HG03060 (cell line): ENCODE data around the gene COL4A5.

Experiments used
- ATAC-seq: cut with Tn5 transposase; IDR thresholded peaks from one replicate; pipeline ENCODE4 v1.9.1; 2021; ENCODE audit warnings: low read depth, moderate number of reproducible peaks; ENCODE audit not compliant: unreplicated experiment

Gene COL4A5

GRCh38 chrX:108614616-108615015 is 175.0 kb downstream of the COL4A5 start:
- no peak for ATAC-seq

- no peak for ATAC-seq
Observed at GRCh38 chrX:108640817-108641216, 201.2 kb downstream of the COL4A5 start.

- no peak for ATAC-seq
Observed at GRCh38 chrX:108641589-108642272, 202.1 kb downstream of the COL4A5 start.

- ATAC-seq = no peak
Observed at GRCh38 chrX:108642273-108642628, 202.6 kb downstream of the COL4A5 start.

- ATAC-seq = no peak
Observed at GRCh38 chrX:108664701-108665100, 225.1 kb downstream of the COL4A5 start.

- no peak for ATAC-seq
Observed at GRCh38 chrX:108666101-108666500, 226.5 kb downstream of the COL4A5 start.

- ATAC-seq = no peak
Observed at GRCh38 chrX:108671526-108671925, 231.9 kb downstream of the COL4A5 start.

GRCh38 chrX:108696690-108697089 is 257.1 kb downstream of the COL4A5 start:
- no peak for ATAC-seq

GRCh38 chrX:108699368-108699767 is 259.7 kb downstream of the COL4A5 start:
- ATAC-seq = no peak

- no peak for ATAC-seq
Observed at GRCh38 chrX:108701633-108702032, 262.0 kb downstream of the COL4A5 start.

- no peak for ATAC-seq
Observed at GRCh38 chrX:108702530-108702929, 262.9 kb downstream of the COL4A5 start.

- ATAC-seq = no peak
Observed at GRCh38 chrX:108704839-108705238, 265.2 kb downstream of the COL4A5 start.

GRCh38 chrX:108712886-108713285 is 273.2 kb downstream of the COL4A5 start:
- no peak for ATAC-seq

- no peak for ATAC-seq
Observed at GRCh38 chrX:108722561-108722960, 282.9 kb downstream of the COL4A5 start.

GRCh38 chrX:108726748-108727147 is 287.1 kb downstream of the COL4A5 start:
- ATAC-seq = no peak

- ATAC-seq = no peak
Observed at GRCh38 chrX:108731153-108731552, 291.5 kb downstream of the COL4A5 start.

- ATAC-seq = no peak
Observed at GRCh38 chrX:108732630-108733321, 293.1 kb downstream of the COL4A5 start.

GRCh38 chrX:108734426-108734825 is 294.8 kb downstream of the COL4A5 start:
- no peak for ATAC-seq

- ATAC-seq = no peak
Observed at GRCh38 chrX:108735091-108735678, 295.5 kb downstream of the COL4A5 start.

GRCh38 chrX:108735679-108736508 is 296.3 kb downstream of the COL4A5 start:
- ATAC-seq = no peak
